Body of pancreas (tissue), 4 donors: Measurements from ENCODE around the gene AGT. TPM values are rescaled to one million over a fixed set of nuclear protein-coding genes. Genes with fewer than 3 reads are reported as not detected.
A peak's percentile ranks its signal among the peaks of the same experiment; 100 is the strongest.

Experiments used
- ATAC-seq: fragments of 150-250 bp; one replicate; pipeline ENCODE4 v1.9.1; 2016
- DNase-seq, 4 donors: peaks; one replicate each; pipeline ENCODE4 v3.0.0-alpha.2; 2019
- H3K27ac ChIP-seq, 4 donors: fragments of 200-600 bp; sonication (generic); 1 replicate in 3 of 4; 2 replicates in 1 of 4; pipeline versions ENCODE4 v1.5.1 to v1.6.1; 2016 to 2019; ENCODE audit warnings: mild to moderate bottlenecking in 1 of 4, mixed read lengths in 1 of 4, moderate library complexity in 1 of 4
- H3K27me3 ChIP-seq, 2 donors: fragments of 200-600 bp; sonication (generic); one replicate each; pipeline ENCODE4 v1.6.0; 2016; ENCODE audit warnings: mild to moderate bottlenecking in 1 of 2
- H3K36me3 ChIP-seq, 2 donors: fragments of 200-600 bp; sonication (generic); replicated peaks in 1 of 2; 2 replicates each; pipeline ENCODE4 v1.5.1; 2016; ENCODE audit warnings: low read depth in 2 of 2; ENCODE audit not compliant: insufficient read depth in 1 of 2
- H3K4me1 ChIP-seq: fragments of 200-600 bp; sonication (generic); one replicate; pipeline ENCODE4 v1.6.0; 2016
- H3K4me3 ChIP-seq, 2 donors: fragments of 200-600 bp; sonication (generic); 1 replicate in 1 of 2; 2 replicates in 1 of 2; pipeline ENCODE4 v1.5.1; 2016 to 2019
- H3K9me3 ChIP-seq, 3 donors: fragments of 200-600 bp; sonication (generic); 1 replicate in 2 of 3; 2 replicates in 1 of 3; pipeline ENCODE4 v1.5.1; 2016
- POLR2A ChIP-seq, 3 donors: fragments of 450-650 bp; IDR thresholded peaks; one replicate each; pipeline ENCODE4 v1.6.1; 2016; ENCODE audit warnings: antibody characterized with exemption in 3 of 3, mild to moderate bottlenecking in 2 of 3
- WGBS, 2 donors: methylation state at CpG; one replicate each; pipeline ENCODE4 v1.1.5; 2017; 5-methylcytosine and 5-hydroxymethylcytosine counted together
- intact Hi-C: fragments of 100-400 bp; cut with DNase I; formaldehyde crosslinking; loops from one replicate; pipeline ENCODE4 v1.15.1; 2023
- total RNA-seq, 2 donors: library from RNA; depleted of rRNA; stranded (reverse); fragments of >200 nt; gene quantifications; one replicate each; pipeline ENCODE4 v1.1.0, GENCODE V29; 2016
- TF ChIP-seq, protein P1 (sequence below), 7 experiments: fragments of 450-650 bp in 4 of 7; fragments of 200-600 bp in 3 of 7; sonication (generic) in 3 of 7; IDR thresholded peaks; one replicate each; pipeline ENCODE4 v1.5.1; 2016 to 2019; ENCODE audit warnings: antibody characterized with exemption in 7 of 7

AGT gene
- total RNA-seq, result 10 to 100 TPM in 1 of 2 donors, 1 to 10 TPM in 1; 5.6 to 11.2 TPM

DNA sequence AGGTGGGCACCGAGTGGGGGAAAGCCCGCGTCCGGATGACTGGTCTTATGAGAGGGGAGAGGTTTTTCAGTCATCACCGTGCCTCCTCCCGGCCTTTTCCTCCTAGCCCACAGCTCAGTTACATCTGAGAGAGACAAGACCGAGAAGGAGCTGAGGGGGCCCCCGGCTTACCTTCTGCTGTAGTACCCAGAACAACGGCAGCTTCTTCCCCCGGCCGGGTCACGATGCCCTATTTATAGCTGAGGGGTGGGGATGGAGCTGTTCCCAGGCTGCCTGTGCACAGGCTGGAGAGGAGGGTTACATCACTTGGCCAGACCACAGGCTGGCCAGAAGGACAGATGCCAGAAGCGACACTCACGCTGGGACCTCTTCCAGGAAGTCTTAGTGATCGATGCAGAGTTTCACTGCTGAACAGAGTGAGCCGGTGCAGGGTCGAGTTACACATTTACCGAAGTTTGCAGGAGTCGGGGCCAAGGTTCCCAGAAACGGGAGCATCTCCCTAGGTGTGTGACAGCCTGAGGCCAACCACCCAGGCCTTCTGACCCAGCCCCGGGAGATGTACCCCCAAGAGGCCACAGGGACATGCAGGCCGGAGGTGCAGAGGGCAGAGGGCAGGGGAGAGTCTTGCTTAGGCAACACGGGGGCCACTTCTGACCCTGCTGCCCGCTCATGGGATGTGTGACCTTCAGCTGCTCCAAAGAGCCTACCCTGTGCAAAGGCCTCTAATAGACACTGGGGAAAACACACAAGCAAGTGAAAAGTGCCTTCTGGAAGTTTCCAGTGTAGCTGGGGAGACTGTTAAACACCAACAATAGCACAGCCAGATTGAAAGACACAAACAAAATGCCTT is at the start of gene AGT:
Gene AGT, minus strand, starts transcription at position 208 of the 850 bp plus-strand sequence. CDS start 3,299 bp downstream, outside the sequence.
- ATAC-seq (peak; percentile 99), DNase-seq (peak; percentile 85 to 94 (median 90))
- H3K4me1 ChIP-seq, result peaks cover 20% of the 10 kb centered on the region
- TF ChIP-seq, protein P1, sequence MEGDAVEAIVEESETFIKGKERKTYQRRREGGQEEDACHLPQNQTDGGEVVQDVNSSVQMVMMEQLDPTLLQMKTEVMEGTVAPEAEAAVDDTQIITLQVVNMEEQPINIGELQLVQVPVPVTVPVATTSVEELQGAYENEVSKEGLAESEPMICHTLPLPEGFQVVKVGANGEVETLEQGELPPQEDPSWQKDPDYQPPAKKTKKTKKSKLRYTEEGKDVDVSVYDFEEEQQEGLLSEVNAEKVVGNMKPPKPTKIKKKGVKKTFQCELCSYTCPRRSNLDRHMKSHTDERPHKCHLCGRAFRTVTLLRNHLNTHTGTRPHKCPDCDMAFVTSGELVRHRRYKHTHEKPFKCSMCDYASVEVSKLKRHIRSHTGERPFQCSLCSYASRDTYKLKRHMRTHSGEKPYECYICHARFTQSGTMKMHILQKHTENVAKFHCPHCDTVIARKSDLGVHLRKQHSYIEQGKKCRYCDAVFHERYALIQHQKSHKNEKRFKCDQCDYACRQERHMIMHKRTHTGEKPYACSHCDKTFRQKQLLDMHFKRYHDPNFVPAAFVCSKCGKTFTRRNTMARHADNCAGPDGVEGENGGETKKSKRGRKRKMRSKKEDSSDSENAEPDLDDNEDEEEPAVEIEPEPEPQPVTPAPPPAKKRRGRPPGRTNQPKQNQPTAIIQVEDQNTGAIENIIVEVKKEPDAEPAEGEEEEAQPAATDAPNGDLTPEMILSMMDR (IDR thresholded peaks at IDR 0.05), result no peak
- TF ChIP-seq POLR2A (IDR thresholded peaks at IDR 0.05), result no peak
- H3K36me3 ChIP-seq, result no peaks in the 10 kb centered on the region
- 16 to 19% methylated on average over 9 to 23 of the region's 24 CpGs for WGBS, 2 donors
- intact Hi-C loops, result no loop called here
- no peak within 1 kb of the TSS for H3K4me3 ChIP-seq
- H3K27me3 ChIP-seq, result no peaks in the 10 kb centered on the region
- H3K27ac ChIP-seq, result peak within 1 kb of the TSS; percentile 49 to 72 (median 71)
- H3K9me3 ChIP-seq, result no peaks in the 10 kb centered on the region

DNA sequence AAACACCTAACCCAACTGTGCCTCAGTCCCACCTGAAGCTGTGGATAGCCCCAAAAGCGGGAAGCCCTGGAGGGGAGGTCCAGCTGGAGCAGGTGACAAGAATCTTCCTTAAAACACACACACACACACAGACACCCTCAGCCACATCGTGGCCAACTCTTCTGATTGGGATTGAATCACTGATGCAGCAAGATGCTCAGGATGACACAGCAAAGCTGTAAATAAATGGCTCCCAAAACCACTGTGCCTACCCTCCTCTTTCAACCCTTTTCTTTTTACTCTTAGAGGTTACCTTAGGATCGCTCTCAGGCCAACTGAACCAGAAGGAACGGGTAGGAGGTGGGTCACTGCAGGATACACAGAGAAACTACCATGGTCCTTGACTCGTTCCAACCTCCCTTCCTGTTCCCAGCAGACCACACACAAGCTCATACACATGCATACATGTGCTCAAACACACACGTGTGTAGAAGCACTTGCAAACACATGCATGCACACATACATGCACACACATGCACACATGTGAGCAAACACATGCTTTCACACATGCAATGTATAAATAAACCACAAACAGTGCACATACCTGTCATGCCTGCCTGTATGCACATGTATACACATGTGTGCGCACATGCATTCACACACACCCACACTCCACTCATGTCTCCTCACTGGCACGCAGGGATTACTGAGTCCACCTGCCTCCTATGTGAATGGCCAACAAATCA is 47.7 kb upstream of the AGT start:
- no peak overlapping the region for H3K4me3 ChIP-seq
- no peak for TF ChIP-seq POLR2A (IDR thresholded peaks at IDR 0.05)
- TF ChIP-seq, protein P1 (IDR thresholded peaks at IDR 0.05), result no peak
- no peaks in the 10 kb centered on the region for H3K36me3 ChIP-seq
- WGBS, 2 donors, result 82 to 88% methylated on average over 8 of the region's 8 CpGs
- H3K27me3 ChIP-seq, result no peaks in the 10 kb centered on the region
- intact Hi-C loops, result no loop called here
- no peaks in the 10 kb centered on the region for H3K4me1 ChIP-seq
- H3K27ac ChIP-seq, result no peak overlapping the region
- H3K9me3 ChIP-seq, result no peaks in the 10 kb centered on the region
- DNase-seq (no peak), ATAC-seq (no peak)

DNA sequence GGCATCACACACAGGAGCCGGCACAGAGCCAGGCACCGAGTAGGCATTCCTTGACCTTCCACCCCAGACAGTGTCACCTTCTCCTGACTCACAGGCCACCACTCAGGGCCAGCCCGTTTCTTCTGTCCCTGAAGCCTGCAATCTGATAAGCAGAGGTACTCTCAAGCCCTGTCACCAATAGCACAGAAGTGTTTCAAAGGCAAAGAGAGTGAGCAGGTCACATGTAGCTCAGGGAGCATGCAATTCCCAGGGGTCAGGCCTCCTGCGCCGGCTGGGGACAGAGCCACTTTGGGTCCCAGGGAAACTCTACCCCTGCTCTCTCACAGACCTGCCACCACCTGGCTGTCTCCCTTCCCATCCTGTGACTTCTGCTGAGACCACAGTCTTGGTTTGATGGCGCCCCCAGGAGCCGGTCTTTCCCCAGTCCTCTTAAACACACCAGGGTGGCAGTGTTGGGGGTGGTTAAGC is 46.5 kb upstream of the AGT start:
- Histone ChIP-seq H3K27me3 (no peaks in the 10 kb centered on the region), H3K4me3 (no peak overlapping the region), H3K4me1 (no peaks in the 10 kb centered on the region), H3K27ac (no peak overlapping the region), H3K9me3 (no peaks in the 10 kb centered on the region), H3K36me3 (no peaks in the 10 kb centered on the region)
- intact Hi-C loops, result no loop called here
- no peak for TF ChIP-seq POLR2A (IDR thresholded peaks at IDR 0.05)
- TF ChIP-seq, protein P1 (IDR thresholded peaks at IDR 0.05), result no peak
- WGBS, 2 donors, result 69 to 86% methylated on average over 7 of the region's 7 CpGs
- DNase-seq (no peak), ATAC-seq (no peak)

DNA sequence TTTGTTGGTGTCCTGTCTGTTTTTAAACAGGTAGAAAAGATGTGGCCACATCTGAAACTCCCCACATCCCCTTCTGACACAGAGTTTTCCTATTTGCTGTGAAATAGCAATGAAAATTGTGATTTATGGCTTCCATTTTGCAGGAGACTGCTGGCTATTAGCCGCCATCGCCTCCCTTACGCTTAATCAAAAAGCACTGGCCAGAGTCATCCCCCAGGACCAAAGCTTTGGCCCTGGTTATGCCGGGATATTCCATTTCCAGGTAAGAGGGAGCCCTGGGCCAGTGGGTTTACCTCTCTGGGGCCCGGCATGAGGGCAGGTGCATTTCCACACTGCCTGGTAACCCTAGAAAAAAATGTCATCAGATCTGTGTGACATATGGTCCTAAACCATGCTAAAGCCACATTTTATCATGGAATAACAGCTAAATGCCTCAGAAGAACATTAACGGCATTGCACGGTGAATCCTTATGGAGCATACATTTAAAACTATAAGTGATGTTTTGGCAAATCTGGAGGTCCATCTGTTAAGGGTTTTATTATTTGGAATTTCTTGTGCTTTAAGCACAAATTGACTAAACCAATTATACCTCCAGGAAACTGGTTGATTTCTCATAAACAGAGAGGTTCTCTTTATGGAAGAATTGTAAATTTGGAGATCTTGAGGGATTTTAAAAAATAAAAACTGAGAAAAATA is 45.6 kb upstream of the AGT start:
- no peaks in the 10 kb centered on the region for H3K4me1 ChIP-seq
- DNase-seq (no peak), ATAC-seq (no peak)
- TF ChIP-seq POLR2A (IDR thresholded peaks at IDR 0.05), result no peak
- TF ChIP-seq, protein P1 (IDR thresholded peaks at IDR 0.05), result no peak
- WGBS, 2 donors, result 94 to 96% methylated on average over 7 of the region's 7 CpGs
- no peaks in the 10 kb centered on the region for H3K36me3 ChIP-seq
- H3K27ac ChIP-seq, result no peak overlapping the region
- intact Hi-C loops, result no loop called here
- no peaks in the 10 kb centered on the region for H3K9me3 ChIP-seq
- no peak overlapping the region for H3K4me3 ChIP-seq
- no peaks in the 10 kb centered on the region for H3K27me3 ChIP-seq
